Stomach (tissue), 4 donors: ENCODE results near the gene ANKRD44.

Experiments
- CTCF ChIP-seq, 7 experiments: fragments of 450-650 bp in 4 of 7; fragments of 200-600 bp in 3 of 7; sonication (generic) in 3 of 7; IDR thresholded peaks; one replicate each; pipeline ENCODE4 v1.5.1; 2016 to 2019; ENCODE audit warnings: antibody characterized with exemption in 7 of 7, control low read depth in 2 of 7, mild to moderate bottlenecking in 1 of 7
- EP300 ChIP-seq: sonication (generic); formaldehyde crosslinking; IDR thresholded peaks from one replicate; pipeline ENCODE4 v1.6.1; 2017; ENCODE audit warnings: antibody characterized with exemption
- POLR2A ChIP-seq, 4 donors: fragments of 450-650 bp; IDR thresholded peaks; one replicate each; pipeline ENCODE4 v1.6.1; 2016; ENCODE audit warnings: antibody characterized with exemption in 4 of 4, control low read depth in 2 of 4, mild to moderate bottlenecking in 1 of 4, moderate library complexity in 1 of 4

GRCh38 chr2:197010200-197011020 is 300.2 kb downstream of the ANKRD44 start:
- TF ChIP-seq CTCF (IDR thresholded peaks at IDR 0.05) (no peak), POLR2A (IDR thresholded peaks at IDR 0.05) (no peak), EP300 (no peak)
